Panc1 (cell line): Measurements from ENCODE around the gene MPRIP.
"Not testable (repeated sequence)": the region's sequence is repeated elsewhere in the genome, so short reads cannot be mapped to it uniquely, and the experiment has no call there.

ENCODE experiments used
- CTCF ChIP-seq: fragments of 450-650 bp; IDR thresholded peaks from 2 replicates; pipeline ENCODE4 v1.5.1; 2017; ENCODE audit warnings: mild to moderate bottlenecking
- POLR2AphosphoS5 ChIP-seq: IDR thresholded peaks from 2 replicates; pipeline ENCODE4 v1.6.1; 2012; ENCODE audit warnings: mild to moderate bottlenecking, low read depth, low read length, moderate library complexity
- REST ChIP-seq, 2 experiments: IDR thresholded peaks; 2 replicates each; pipeline ENCODE4 v1.6.1; 2011 to 2012; ENCODE audit warnings: low read depth in 2 of 2, control low read depth in 1 of 2, low read length in 1 of 2, mild to moderate bottlenecking in 1 of 2, moderate library complexity in 1 of 2; ENCODE audit not compliant: insufficient read depth in 1 of 2
- SIN3A ChIP-seq: IDR thresholded peaks from 2 replicates; pipeline ENCODE4 v1.6.1; 2012; ENCODE audit warnings: low read depth, mild to moderate bottlenecking, low read length, moderate library complexity, borderline replicate concordance; ENCODE audit not compliant: insufficient read depth

GRCh38 chr17:17184985-17185757 is 142.9 kb downstream of the MPRIP start:
- TF ChIP-seq CTCF; POLR2AphosphoS5; SIN3A; REST (IDR thresholded peaks at IDR 0.05; ENCODE audit: insufficient read depth in 1 of 2, low read depth in 2 of 2, low read length in 1 of 2): not testable (repeated sequence)
